MM.1S (cell line): Measurements from ENCODE around the gene MYOG.

Source experiments
- DNase-seq: peaks from one replicate; pipeline ENCODE4 v3.0.0-alpha.2; 2015
- H2AFZ ChIP-seq: fragments of 300-600 bp; sonication (generic); 2 replicates; pipeline ENCODE4 v1.6.0; 2016; ENCODE audit warnings: antibody characterized with exemption, low read length
- H3F3A ChIP-seq: fragments of 300-600 bp; sonication (generic); 2 replicates; pipeline ENCODE4 v1.6.1; 2016; ENCODE audit warnings: mild to moderate bottlenecking, antibody characterized with exemption, low read length, moderate library complexity, mixed read lengths; ENCODE audit not compliant: insufficient read depth
- H3K27ac ChIP-seq: fragments of 300-600 bp; sonication (generic); 2 replicates; pipeline ENCODE4 v1.5.1; 2016; ENCODE audit warnings: mild to moderate bottlenecking, low read length
- H3K27me3 ChIP-seq: fragments of 300-600 bp; sonication (generic); replicated peaks from 2 replicates; pipeline ENCODE4 v1.6.0; 2016; ENCODE audit warnings: low read length; ENCODE audit not compliant: insufficient read depth
- H3K36me3 ChIP-seq: fragments of 300-600 bp; sonication (generic); replicated peaks from 2 replicates; pipeline ENCODE4 v1.6.1; 2016; ENCODE audit warnings: mild to moderate bottlenecking, low read length, mixed read lengths; ENCODE audit not compliant: insufficient read depth
- H3K4me1 ChIP-seq: fragments of 300-600 bp; sonication (generic); 2 replicates; pipeline ENCODE4 v1.6.1; 2016; ENCODE audit warnings: low read length, mixed read lengths
- H3K4me2 ChIP-seq: fragments of 300-600 bp; sonication (generic); 2 replicates; pipeline ENCODE4 v1.6.0; 2016; ENCODE audit warnings: low read depth, low read length
- H3K4me3 ChIP-seq: fragments of 300-600 bp; sonication (generic); 2 replicates; pipeline ENCODE4 v1.5.1; 2016; ENCODE audit warnings: low read length, mixed read lengths
- H3K79me2 ChIP-seq: fragments of 300-600 bp; sonication (generic); 2 replicates; pipeline ENCODE4 v1.6.1; 2016; ENCODE audit warnings: mixed run types, low read length, mixed read lengths
- H3K9ac ChIP-seq: fragments of 300-600 bp; sonication (generic); 2 replicates; pipeline ENCODE4 v1.6.1; 2016; ENCODE audit warnings: low read length, mixed read lengths
- H3K9me2 ChIP-seq: fragments of 300-600 bp; sonication (generic); replicated peaks from 2 replicates; pipeline ENCODE4 v1.6.1; 2016; ENCODE audit warnings: mild to moderate bottlenecking, low read length, mixed read lengths; ENCODE audit not compliant: insufficient read depth
- H3K9me3 ChIP-seq: fragments of 300-600 bp; sonication (generic); replicated peaks from 2 replicates; pipeline ENCODE4 v1.6.1; 2016; ENCODE audit warnings: mild to moderate bottlenecking, low read length, mixed read lengths; ENCODE audit not compliant: insufficient read depth
- H4K20me1 ChIP-seq: fragments of 300-600 bp; sonication (generic); 2 replicates; pipeline ENCODE4 v1.6.1; 2016; ENCODE audit warnings: mild to moderate bottlenecking, low read length, moderate library complexity, mixed read lengths; ENCODE audit not compliant: insufficient read depth
- CTCF ChIP-seq: fragments of 300-600 bp; sonication (generic); IDR thresholded peaks from 2 replicates; pipeline ENCODE4 v1.5.1; 2016; ENCODE audit warnings: antibody characterized with exemption, low read length, mixed read lengths
- EZH2 ChIP-seq: fragments of 300-600 bp; sonication (generic); optimal IDR thresholded peaks from 2 replicates; pipeline ENCODE3; 2017; ENCODE audit warnings: low read depth, mild to moderate bottlenecking, antibody characterized with exemption, low read length, mixed read lengths
- EZH2phosphoT487 ChIP-seq: fragments of 300-600 bp; sonication (generic); IDR thresholded peaks from 2 replicates; pipeline ENCODE4 v1.6.1; 2018; ENCODE audit warnings: antibody characterized with exemption, low read length

Gene MYOG

GRCh38 chr1:203050826-203051225 is 35.0 kb downstream of the MYOG start:
- H3K4me1 ChIP-seq: no peaks in the 10 kb centered on the region
- H3K79me2 ChIP-seq: no peaks in the 10 kb centered on the region
- H3K27ac ChIP-seq: no peak overlapping the region
- no peak for DNase-seq
- no peak overlapping the region for H3K4me2 ChIP-seq
- H3K9me2 ChIP-seq: no peaks in the 10 kb centered on the region
- H3K9me3 ChIP-seq: no peaks in the 10 kb centered on the region
- TF ChIP-seq EZH2 (no peak), EZH2phosphoT487 (no peak), CTCF (no peak)
- no peak overlapping the region for H3K9ac ChIP-seq
- H3K36me3 ChIP-seq: no peaks in the 10 kb centered on the region
- H3F3A ChIP-seq: no peaks in the 10 kb centered on the region
- no peaks in the 10 kb centered on the region for H3K27me3 ChIP-seq
- H3K4me3 ChIP-seq: no peak overlapping the region
- H4K20me1 ChIP-seq: no peaks in the 10 kb centered on the region
- no peak overlapping the region for H2AFZ ChIP-seq

- no peak overlapping the region for H3K9ac ChIP-seq
- H3K27ac ChIP-seq: no peak overlapping the region
- no peaks in the 10 kb centered on the region for H3K9me3 ChIP-seq
- H4K20me1 ChIP-seq: no peaks in the 10 kb centered on the region
- H2AFZ ChIP-seq: no peak overlapping the region
- no peak for DNase-seq
- H3K4me3 ChIP-seq: no peak overlapping the region
- H3K9me2 ChIP-seq: no peaks in the 10 kb centered on the region
- no peaks in the 10 kb centered on the region for H3K36me3 ChIP-seq
- no peak overlapping the region for H3K4me2 ChIP-seq
- H3K79me2 ChIP-seq: no peaks in the 10 kb centered on the region
- no peaks in the 10 kb centered on the region for H3K4me1 ChIP-seq
- TF ChIP-seq EZH2 (no peak), EZH2phosphoT487 (no peak), CTCF (no peak)
- H3K27me3 ChIP-seq: no peaks in the 10 kb centered on the region
- H3F3A ChIP-seq: no peaks in the 10 kb centered on the region
Observed at GRCh38 chr1:203049576-203050180, 36.1 kb downstream of the MYOG start.

GRCh38 chr1:203049077-203049476 is 36.7 kb downstream of the MYOG start:
- Histone ChIP-seq H3K4me3 (no peak overlapping the region), H3K4me2 (no peak overlapping the region), H3K27ac (no peak overlapping the region), H4K20me1 (no peaks in the 10 kb centered on the region), H2AFZ (no peak overlapping the region), H3K4me1 (no peaks in the 10 kb centered on the region), H3K9me3 (no peaks in the 10 kb centered on the region), H3K36me3 (no peaks in the 10 kb centered on the region), H3K9me2 (no peaks in the 10 kb centered on the region), H3K79me2 (no peaks in the 10 kb centered on the region), H3K9ac (no peak overlapping the region), H3F3A (no peaks in the 10 kb centered on the region), H3K27me3 (no peaks in the 10 kb centered on the region)
- no peak for TF ChIP-seq EZH2
- TF ChIP-seq EZH2phosphoT487: no peak
- TF ChIP-seq CTCF: no peak
- no peak for DNase-seq
